Right ventricle myocardium inferior (tissue), 1 donor: ENCODE data around the gene GPC5. TPM values are rescaled to one million over a fixed set of nuclear protein-coding genes. Genes with fewer than 3 reads are reported as not detected.
"Not testable (repeated sequence)": the region's sequence is repeated elsewhere in the genome, so short reads cannot be mapped to it uniquely, and the experiment has no call there.

Experiments
- ATAC-seq: fragments of 200-7000 bp; cut with Tn5 transposase; one replicate; pipeline ENCODE4 v1.9.1; 2020; ENCODE audit warnings: mild to moderate bottlenecking, moderate library complexity
- DNase-seq: peaks from one replicate; pipeline ENCODE4 v3.0.0; 2021; ENCODE audit errors: missing footprints
- intact Hi-C: fragments of 100-400 bp; cut with DNase I; formaldehyde crosslinking; loops from one replicate; pipeline ENCODE4 v1.11.0; 2022
- total RNA-seq: library from RNA; stranded (reverse); fragmentation: NEBNext Ultra II Directional; extraction: Animal tissue kit (Norgen Biotek cat#: 25700); gene quantifications from one replicate; pipeline ENCODE4 v1.2.1, GENCODE V29; 2021
- donor health status: DM: no; HTN: yes; CAD: no; lungs with severe emphysema.

The GPC5 gene
- total RNA-seq, 1 donor from 2014 or later = 1.8 TPM

DNA sequence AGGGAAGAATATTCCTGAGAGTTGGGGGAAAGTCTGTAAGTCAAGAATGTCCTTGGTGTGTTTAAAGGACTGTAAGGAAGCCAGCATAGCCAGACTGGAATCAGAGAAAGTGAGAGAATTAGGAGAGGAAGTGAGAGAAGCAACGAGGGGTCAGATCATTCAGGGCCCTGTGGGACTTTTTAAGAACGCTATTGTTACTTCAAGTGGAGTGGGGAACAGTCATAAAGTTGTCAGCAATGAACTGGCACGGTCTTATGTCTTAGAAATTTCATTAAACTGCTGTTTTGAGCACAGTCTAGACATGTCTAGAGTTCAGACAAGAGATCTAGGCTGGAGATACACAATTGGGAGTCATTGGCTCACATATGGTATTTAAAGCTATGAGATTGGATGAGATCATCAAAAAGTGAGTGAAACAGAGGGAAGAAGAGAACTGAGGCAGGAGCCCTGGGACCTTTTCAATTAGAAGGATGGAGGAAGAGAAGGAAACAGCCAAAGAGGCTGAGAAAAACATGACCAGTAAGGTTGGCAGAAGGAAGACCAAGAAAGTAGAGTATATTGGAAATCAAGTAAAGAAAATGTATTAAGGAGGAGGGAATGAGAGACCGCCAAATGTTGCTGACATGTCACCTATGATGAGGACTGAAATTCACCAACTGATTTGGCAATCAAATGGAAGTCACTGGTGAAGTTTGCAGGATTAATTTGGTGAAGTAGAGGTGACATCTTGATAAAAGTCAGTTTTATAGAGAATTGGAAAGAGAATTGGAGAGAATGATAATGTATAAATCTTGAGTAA, 263.5 kb downstream of the GPC5 start:
- ATAC-seq (no peak), DNase-seq (no peak)
- intact Hi-C loops = no loop called here

DNA sequence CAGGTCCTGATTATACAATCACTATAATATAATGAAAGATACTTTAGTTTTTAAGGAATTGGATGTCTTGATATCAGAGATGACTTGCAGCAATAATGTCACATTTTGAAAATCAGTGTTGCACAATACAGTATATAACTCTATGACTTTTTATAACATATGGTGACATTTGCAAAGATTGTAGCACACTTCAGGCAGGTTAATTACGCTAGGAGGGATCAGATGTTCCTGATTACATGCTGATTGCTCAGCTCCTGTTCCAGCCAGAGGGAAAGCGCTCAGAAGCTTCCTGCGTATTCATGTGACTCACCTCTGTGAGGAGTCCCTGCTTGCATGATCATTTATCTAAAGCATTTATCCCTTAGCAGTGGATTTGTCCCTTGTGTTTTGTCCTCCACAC, 265.6 kb downstream of the GPC5 start:
- DNase-seq = no peak
- intact Hi-C loops = no loop called here
- ATAC-seq = no peak

DNA sequence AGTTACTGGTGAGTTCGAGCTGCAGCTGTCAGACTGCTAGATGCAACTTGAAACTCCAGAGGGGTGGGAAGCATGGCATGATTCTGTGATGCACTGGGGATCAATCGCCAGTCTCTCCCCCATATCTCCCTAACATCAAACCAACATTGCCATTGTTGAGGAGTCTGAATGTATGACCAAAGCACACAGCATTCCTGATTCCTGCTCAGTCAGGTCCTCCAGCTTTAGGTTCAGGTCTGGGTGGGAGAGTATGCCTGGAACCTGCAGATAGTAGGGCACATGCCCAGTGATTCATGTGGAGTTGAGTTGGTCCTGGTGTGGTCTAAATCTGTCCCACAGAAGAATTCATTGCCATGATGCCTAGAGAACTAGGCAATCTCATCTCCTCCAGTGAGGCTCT, 269.1 kb downstream of the GPC5 start:
- intact Hi-C loops = no loop called here
- ATAC-seq (no peak), DNase-seq (no peak)

DNA sequence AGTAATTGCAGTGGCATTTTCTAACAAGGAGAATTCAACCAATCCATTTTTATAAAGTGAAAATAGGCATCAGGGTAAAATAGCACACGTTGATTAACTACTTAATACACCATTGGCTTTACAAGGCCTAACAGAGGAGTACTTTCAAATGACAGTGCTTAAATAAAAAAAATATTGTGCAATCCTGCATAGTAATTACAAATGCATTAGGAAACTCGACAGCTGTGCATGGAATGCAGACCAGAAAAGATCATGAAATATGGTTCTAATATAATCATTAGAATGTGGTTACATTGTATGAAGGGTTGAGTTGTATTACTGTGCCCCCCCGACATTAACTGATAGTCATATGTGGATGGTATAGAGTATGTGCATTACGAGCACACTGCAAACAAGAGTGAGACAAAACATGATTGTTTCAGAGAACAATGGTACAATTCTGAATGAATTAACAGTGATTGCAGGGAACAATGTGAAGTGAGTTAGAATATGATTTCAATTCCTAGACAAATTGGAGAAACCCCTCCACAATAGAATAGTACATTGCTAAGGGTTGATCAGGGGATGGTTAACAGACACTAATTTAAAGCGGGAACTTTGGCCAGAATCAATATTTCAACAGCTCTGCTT, 270.6 kb downstream of the GPC5 start:
- intact Hi-C loops = no loop called here
- DNase-seq (no peak), ATAC-seq (no peak)

DNA sequence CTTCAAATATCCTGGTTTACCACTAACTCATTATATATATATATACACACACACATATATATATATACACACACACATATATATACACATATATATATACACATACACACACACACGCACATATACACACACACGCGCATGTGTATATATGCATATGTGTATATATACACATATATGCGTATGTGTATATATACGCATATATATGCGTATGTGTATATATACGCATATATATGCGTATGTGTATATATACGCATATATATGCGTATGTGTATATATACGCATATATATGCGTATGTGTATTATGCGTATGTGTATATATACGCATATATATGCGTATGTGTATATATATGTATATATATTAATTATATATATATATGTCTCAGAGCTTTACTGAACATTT, 275.9 kb downstream of the GPC5 start:
- DNase-seq, intact Hi-C loops, ATAC-seq: not testable (repeated sequence)

DNA sequence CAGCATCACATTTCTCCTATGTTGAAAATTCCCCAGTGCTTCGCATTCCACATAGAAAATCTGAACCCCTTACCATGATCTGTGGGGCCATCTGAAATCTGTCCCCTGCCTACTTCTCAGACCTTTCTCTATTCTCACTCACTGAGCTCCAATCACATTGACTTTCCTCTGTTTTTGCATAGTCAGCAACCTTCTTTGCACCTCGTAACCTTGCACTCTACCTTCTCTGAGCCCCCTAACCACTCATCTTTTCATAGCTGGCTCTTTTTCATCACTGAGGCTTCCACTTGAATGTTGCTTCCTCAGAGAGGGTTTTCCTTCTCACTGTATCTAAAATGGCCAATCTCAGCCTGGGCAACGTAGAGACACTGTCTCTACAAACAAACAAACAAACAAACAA, 286.3 kb downstream of the GPC5 start:
- intact Hi-C loops = no loop called here
- no peak for DNase-seq
- ATAC-seq = no peak

DNA sequence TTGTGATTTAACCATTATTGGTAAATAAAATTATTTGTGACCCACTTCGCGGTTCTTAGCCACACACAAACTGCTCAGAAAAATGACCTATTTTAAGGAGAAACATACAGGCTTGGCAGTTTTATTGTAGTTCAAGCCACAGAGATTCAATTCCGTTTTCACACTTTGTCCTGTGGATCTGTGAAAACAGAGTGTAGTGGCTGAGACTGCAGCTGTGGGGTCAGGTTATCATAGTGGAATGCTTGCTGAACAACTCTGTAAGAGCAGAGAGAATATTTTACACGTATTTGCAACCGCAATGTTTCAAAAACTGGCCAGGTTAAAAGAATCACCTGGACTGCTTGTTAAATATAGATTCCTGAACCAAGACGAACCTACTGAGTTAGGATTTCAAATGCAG, 292.5 kb downstream of the GPC5 start:
- intact Hi-C loops = no loop called here
- DNase-seq (no peak), ATAC-seq (no peak)

DNA sequence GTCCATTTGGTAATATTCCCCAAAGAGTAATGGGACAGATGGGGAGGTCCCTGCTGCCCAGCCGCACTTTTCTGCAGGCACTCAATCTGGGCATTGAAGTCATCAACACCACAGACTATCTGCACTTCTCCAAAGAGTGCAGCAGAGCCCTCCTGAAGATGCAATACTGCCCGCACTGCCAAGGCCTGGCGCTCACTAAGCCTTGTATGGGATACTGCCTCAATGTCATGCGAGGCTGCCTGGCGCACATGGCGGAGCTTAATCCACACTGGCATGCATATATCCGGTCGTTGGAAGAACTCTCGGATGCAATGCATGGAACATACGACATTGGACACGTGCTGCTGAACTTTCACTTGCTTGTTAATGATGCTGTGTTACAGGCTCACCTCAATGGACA, 295.0 kb downstream of the GPC5 start:
- ATAC-seq = peak; percentile 10
- no peak for DNase-seq
- intact Hi-C loops = no loop called here

DNA sequence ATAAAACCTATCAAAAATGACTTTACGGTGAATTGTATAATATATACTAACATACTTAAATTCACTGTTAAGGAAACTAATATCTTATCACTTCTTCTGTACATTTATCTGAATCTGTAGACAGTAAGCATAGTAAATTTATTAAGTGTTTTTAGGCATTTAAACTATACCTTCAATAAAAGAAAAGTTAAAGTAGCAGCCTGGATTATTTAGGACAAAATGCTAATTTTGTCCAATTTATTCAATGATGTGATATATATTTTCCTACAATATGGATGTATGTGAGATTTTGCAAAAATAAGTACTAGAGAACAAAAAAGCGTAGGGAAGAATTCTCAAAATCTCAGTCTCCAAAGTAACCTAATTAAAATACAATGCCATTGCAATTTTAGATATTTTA, 299.9 kb downstream of the GPC5 start:
- ATAC-seq = no peak
- intact Hi-C loops = no loop called here

DNA sequence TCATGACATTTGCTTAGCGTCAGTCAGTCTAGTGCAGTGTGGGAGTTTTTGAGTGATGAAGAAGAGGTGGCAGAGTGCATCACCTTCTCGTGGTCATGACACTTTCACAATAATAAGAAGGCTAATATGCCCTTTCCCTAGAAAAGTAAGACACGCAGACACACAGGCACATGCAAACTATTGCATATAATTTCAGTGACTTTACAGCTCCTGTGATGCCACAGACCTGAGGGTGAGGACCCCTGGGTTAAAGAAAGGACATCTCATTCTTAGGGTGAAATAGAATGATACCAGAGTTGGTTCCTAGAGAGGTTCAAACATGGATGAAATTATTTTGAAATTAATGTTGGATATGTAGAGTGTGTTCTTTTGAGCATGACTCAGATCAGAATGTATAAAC, 300.3 kb downstream of the GPC5 start:
- DNase-seq = no peak
- no peak for ATAC-seq
- intact Hi-C loops = no loop called here

More for the DNA sequence above, 299.9 kb downstream of the GPC5 start:
- DNase-seq = no peak

DNA sequence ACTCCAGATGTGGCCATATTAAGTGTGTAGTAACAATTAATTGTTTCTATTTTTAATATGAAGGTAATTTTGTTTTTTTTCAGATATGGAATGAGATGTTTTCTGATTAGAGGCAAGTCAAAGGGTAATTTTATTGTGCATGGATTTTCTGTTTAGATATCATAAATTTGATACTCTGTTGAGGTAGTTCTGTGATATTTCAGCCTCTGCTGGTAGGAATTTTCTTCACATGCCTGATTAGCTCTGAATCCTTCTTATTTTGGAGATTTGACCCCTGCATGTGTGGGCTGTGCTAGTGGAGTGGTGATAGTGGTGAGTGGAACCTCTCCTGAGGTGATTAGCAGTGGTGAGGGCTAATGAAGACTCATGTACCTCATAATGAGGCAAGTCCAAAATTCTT, 301.4 kb downstream of the GPC5 start:
- ATAC-seq (no peak), DNase-seq (no peak)
- intact Hi-C loops = no loop called here

DNA sequence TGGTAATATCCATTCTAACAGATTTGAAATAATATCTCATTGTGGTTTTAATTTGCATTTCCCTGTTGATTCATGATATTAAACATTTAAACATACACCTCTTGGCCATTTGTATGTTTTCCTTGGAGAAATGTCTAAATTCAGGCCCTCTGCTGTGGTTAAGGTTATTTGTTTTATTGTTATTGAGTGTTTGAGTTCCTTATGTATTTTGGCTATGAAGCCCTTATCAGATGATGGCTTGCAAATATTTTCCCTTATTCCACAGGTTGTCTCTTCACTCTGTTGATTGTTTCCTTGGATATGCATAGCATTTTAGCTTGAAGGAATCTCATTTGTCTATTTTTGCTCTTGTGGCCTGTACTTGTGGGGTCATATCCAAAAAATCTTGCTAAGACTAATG, 303.6 kb downstream of the GPC5 start:
- ATAC-seq (no peak), DNase-seq (no peak)
- intact Hi-C loops = no loop called here

DNA sequence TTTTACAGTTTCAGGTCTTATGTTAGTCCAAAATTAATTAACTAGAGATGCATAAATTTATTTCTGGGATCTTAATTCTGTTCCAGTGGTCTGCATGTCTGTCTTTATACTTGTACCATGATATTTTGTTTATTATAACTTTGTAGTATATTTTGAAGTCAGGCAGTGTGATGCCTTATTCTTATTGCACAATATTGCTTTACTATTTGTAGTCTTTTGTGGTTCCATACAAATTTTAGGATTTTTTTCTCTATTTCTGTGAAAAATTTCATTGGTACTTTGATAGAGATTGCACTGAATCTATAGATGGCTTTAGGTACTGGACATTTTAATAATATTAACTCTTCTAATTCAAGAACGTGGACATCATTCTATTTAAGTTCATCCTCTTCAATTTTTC, 304.0 kb downstream of the GPC5 start:
- no peak for DNase-seq
- intact Hi-C loops = no loop called here
- no peak for ATAC-seq

DNA sequence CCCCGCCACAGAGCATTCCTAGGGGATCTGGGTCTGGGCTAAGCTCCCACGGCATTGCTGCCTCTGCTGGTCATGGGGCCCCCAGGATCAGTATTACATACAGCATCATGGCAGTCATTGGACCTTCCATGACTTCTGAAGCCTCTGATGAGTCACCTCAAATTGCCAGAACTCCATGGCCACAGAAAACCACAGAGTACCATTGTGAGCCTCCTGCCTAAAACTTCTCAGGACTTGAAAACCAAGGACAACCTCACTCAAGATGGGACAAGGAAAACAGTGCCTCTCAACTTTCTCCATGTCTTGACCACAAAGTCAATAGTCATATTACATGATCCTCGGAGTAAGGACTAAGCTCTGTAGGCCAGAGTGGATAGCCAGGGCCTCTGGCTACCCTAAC, 306.0 kb downstream of the GPC5 start:
- no peak for DNase-seq
- intact Hi-C loops = no loop called here
- no peak for ATAC-seq

DNA sequence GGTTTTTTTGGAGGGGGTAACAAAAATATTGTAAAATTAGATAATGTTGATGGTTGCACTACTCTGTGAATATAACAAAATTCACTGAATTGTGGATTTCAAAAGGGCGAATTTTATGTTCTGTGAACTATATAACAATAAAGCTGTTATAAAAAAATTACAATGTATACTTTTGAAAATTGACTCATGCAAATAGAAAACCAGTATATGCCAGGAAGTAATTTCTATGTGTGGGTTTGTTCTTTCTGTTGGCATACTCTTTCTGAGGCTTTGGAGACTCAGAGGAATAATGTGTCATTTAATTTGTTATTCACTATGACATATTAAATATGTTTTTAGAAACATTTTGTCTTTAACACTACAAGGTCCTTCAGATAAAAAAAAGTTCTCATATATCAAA, 310.1 kb downstream of the GPC5 start:
- intact Hi-C loops = no loop called here
- no peak for DNase-seq
- no peak for ATAC-seq

DNA sequence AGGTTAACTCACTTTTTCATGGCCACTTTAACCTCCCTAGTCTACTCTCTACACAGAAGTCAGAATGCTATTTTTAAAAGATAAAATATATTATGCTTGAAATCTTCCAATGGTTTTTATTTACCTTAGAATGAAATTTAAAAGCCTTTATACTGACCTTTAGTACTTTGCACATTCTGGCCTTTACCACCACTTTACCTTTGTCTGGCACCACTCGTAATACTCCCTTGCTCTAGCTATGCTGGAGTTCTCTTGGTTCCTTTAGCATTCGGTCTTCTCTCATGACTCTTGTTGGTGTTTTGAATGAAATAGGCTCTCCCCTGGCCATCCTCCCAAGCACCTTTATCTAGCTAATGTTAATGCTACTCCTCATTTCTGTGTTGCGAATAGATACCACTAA, 310.8 kb downstream of the GPC5 start:
- DNase-seq (no peak), ATAC-seq (no peak)
- intact Hi-C loops = no loop called here

DNA sequence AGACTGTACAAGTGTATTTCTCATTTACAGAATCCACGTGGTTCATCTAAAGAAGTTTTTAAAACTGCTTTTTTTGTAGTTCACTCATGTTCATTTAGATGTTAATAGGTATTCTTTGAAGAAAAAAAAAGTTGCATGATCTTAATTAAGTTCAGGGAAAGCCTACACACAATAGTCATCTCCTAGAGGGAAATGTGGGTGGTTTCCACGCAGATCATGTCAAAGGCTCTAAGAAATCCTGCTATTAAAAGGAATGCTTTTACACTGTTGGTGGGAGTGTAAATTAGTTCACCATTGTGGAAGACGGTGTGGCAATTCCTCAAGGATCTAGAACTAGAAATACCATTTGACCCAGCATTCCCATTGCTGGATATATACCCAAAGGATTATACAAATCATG, 312.3 kb downstream of the GPC5 start:
- no peak for ATAC-seq
- intact Hi-C loops = no loop called here
- DNase-seq = no peak

DNA sequence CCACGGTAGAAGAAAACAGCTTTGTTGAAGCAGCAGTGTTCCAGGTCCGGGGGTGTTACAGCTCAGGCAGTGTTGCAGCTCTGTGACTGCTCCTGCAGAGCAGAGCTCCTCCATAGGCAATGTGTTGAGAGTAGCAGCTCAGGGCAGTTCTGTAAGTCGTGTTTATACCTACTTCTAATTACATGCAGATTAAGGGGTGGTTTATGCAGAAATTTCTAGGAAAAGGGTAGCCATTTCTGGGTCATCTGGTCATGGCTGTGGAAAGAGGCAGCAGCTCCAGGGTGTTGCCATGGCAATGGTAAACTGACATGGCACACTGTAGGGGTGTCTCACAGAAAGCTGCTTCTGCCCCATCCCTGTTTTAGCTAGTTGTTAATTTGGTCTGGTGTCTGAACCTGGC, 316.4 kb downstream of the GPC5 start:
- ATAC-seq (no peak), DNase-seq (no peak)
- intact Hi-C loops = no loop called here

DNA sequence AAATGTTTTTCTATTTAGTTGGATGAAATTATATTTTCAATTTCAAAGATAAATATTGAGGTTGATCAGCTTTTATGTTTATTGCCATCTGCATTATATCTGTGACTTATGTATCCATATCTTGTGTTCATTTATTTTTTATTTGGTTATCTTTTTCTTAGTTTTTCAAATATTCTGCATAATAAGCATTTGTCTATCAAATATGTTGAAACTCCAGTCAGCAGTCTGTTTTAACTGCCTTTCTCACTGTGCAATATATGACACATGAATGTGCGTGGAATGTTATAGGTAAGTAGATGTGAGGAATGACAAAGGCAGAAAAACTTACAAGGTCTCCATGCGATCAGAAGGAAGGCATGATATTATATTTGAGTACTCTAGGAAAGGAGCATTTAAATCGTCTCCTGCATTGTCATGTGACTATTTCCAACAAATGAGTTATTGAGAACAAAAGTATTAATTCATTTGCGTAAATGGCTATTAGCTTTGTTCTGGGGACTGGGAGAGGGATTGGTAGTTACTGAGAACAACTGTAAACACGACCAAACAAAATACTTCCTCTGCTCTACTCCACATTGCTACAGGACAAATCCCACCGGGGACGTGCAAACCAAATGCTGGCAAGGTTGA, 318.1 kb downstream of the GPC5 start:
- ATAC-seq (no peak), DNase-seq (no peak)
- intact Hi-C loops = no loop called here

DNA sequence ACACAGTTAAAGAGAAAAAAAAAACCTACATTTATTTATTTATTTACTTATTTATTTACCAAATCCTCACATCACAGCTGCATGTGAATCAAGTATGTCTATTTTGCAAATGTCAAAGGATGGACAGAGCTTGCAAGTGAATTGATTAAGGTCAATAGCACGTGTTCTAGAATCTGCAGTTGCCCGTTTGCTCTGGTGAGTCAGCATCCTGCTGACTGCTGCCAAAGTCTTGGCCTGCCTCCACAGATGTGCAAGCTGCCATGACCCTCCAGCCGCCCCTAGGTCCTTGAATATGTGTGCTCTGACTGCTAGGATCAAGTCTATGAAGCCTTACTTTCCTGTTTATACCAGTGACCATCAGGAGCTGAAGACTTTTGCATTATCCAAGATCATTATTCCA, 320.6 kb downstream of the GPC5 start:
- DNase-seq (no peak), ATAC-seq (peak; percentile 31)
- intact Hi-C loops = no loop called here
